Measurements from ENCODE around the gene BMF.

DNA sequence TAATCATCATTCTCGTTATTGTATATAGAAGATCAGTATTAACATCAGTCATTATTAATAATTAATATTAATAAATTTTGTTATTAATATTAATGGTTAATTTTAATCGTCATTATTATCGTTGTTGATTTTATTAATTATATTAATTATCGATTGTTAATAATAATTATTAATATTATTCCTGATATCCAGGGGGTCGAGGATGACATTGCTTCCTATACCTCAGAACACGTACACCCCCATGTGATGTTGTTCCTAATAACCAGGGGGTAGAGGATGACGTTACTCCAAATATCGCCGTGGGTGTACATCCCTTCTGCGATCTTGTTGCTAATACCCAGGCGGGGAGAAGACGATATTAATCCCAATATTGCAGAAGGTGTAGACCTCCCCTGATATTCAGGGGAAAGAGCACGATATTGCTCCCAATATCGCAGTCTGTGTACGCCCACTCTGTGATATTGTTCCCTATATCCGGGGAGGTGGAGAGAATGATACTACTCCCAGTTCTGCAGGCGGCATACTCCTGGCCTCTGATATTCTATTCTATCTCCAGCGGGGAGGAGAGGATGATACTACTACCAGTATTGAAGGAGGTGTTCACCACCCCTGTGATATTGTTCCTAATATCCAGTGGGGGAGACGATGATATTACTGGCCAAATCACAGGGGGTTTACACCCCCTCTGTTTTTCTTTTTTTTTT, 22.3 kb upstream of the BMF start:
- TF ChIP-seq, protein P1, sequence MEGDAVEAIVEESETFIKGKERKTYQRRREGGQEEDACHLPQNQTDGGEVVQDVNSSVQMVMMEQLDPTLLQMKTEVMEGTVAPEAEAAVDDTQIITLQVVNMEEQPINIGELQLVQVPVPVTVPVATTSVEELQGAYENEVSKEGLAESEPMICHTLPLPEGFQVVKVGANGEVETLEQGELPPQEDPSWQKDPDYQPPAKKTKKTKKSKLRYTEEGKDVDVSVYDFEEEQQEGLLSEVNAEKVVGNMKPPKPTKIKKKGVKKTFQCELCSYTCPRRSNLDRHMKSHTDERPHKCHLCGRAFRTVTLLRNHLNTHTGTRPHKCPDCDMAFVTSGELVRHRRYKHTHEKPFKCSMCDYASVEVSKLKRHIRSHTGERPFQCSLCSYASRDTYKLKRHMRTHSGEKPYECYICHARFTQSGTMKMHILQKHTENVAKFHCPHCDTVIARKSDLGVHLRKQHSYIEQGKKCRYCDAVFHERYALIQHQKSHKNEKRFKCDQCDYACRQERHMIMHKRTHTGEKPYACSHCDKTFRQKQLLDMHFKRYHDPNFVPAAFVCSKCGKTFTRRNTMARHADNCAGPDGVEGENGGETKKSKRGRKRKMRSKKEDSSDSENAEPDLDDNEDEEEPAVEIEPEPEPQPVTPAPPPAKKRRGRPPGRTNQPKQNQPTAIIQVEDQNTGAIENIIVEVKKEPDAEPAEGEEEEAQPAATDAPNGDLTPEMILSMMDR (IDR thresholded peaks at IDR 0.05; ENCODE audit: low read depth, low read length, poor library complexity, severe bottlenecking), result no peak
- TF ChIP-seq EZH2phosphoT487 (IDR thresholded peaks at IDR 0.05; ENCODE audit: borderline replicate concordance, low read length), result no peak

All from DOHH2 (cell line).